Stomach smooth muscle (tissue), 2 donors: ENCODE measurements around the gene SMPDL3B.
A peak's percentile ranks its signal among the peaks of the same experiment; 100 is the strongest.

Experiments used
- H3K27ac ChIP-seq: one replicate; pipeline ENCODE4 v1.7.0; 2013; ENCODE audit warnings: mild to moderate bottlenecking, low read length, inconsistent platforms
- H3K27me3 ChIP-seq, 2 donors: one replicate each; pipeline ENCODE4 v1.7.0; 2013; ENCODE audit warnings: low read length in 2 of 2; ENCODE audit not compliant: insufficient read depth in 2 of 2, control insufficient read depth in 1 of 2
- H3K36me3 ChIP-seq, 2 donors: one replicate each; pipeline ENCODE4 v1.7.0; 2013; ENCODE audit warnings: low read length in 2 of 2; ENCODE audit not compliant: control insufficient read depth in 2 of 2, insufficient read depth in 2 of 2
- H3K4me1 ChIP-seq: one replicate; pipeline ENCODE4 v1.7.0; 2013; ENCODE audit warnings: low read length; ENCODE audit not compliant: control insufficient read depth, insufficient read depth
- H3K4me3 ChIP-seq, 2 donors: one replicate each; pipeline ENCODE4 v1.7.0; 2013; ENCODE audit warnings: low read length in 2 of 2
- H3K9ac ChIP-seq, 2 donors: one replicate each; pipeline ENCODE4 v1.7.0; 2013; ENCODE audit warnings: low read length in 2 of 2, mild to moderate bottlenecking in 1 of 2
- H3K9me3 ChIP-seq, 2 donors: one replicate each; pipeline ENCODE4 v1.7.0; 2013; ENCODE audit warnings: low read length in 2 of 2; ENCODE audit not compliant: control insufficient read depth in 2 of 2
- donor health status: healthy.
- donor health status: Pancreatic carcinoma.

Gene SMPDL3B

DNA sequence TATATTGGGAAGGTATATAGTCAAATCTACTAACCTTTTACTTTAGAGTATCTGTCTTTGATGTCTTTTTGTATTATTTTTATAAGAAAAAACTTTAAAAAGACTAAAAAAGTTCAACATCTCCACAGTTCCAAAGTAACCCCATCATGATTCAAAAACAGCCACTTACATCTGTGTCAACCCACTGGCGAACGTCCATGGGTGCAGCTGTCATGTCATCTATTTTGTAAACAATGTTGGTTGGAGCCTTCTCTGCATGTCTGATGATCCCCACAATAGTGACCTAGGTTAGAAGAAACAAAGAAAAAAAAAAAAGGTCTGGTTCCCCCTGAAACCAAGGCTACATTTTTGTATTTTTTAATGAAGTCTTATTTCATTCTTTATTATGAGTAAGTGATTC is 28.0 kb upstream of the SMPDL3B start:
- Histone ChIP-seq H3K9me3 (no peaks in the 10 kb centered on the region), H3K27ac (no peak overlapping the region), H3K4me1 (no peaks in the 10 kb centered on the region), H3K9ac (no peak overlapping the region), H3K4me3 (no peak overlapping the region), H3K36me3 (peaks cover 24 to 26% of the 10 kb centered on the region in 2 donors), H3K27me3 (no peaks in the 10 kb centered on the region)

DNA sequence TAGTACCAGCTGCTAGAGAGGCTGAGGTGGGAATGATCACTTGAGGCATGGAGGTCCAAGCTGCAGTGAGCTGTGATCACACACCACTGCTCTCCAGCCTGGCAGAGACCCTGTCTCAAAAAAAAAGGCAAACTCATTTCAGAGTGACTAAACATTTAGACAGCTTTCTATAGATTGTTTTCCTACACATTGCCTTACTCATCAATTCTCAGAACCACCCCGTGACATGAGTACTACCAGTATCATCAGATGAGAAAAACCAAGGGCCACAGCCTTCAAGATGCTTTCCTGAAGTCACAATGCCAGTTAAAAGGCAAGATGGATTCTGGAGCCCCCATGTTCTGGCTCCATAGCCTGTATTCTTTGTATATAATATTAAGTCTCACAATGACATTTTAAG is 22.4 kb upstream of the SMPDL3B start:
- Histone ChIP-seq H3K27me3 (no peaks in the 10 kb centered on the region), H3K4me1 (peaks cover 11% of the 10 kb centered on the region), H3K9ac (no peak overlapping the region), H3K9me3 (peaks cover 0 to 4% of the 10 kb centered on the region in 2 donors), H3K36me3 (peaks cover 7 to 12% of the 10 kb centered on the region in 2 donors), H3K4me3 (no peak overlapping the region), H3K27ac (no peak overlapping the region)

DNA sequence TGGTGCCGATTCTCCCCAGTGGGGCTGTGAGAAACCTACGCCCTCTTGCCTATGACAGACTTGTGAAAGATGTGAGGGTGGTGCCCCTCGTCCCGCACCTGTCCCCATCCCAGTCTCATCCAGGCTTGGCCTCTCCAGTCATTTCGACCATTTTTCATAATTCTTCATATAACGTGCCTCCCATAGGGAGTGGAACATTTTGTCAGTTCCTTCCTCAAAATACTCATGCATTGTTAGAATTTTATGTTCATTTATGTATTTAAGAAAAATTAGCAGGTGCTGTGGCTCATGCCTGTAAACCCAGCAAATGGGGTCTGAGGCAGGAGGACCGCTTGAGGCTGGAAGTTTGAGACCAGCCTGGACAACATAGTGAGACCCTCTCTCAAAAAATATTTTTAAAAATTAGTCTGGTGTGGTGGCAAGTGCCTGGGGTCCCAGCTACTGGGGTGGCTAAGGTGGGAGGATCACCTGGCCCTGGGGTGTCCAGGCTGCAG is 19.7 kb upstream of the SMPDL3B start:
- Histone ChIP-seq H3K27me3 (no peaks in the 10 kb centered on the region), H3K9ac (peak overlapping the region in 1 of 2 donors; percentile 51), H3K4me3 (peak overlapping the region; percentile 91 to 97), H3K27ac (peak overlapping the region; percentile 71), H3K36me3 (peaks cover 0 to 2% of the 10 kb centered on the region in 2 donors), H3K4me1 (peaks cover 11% of the 10 kb centered on the region), H3K9me3 (peaks cover 0 to 4% of the 10 kb centered on the region in 2 donors)

DNA sequence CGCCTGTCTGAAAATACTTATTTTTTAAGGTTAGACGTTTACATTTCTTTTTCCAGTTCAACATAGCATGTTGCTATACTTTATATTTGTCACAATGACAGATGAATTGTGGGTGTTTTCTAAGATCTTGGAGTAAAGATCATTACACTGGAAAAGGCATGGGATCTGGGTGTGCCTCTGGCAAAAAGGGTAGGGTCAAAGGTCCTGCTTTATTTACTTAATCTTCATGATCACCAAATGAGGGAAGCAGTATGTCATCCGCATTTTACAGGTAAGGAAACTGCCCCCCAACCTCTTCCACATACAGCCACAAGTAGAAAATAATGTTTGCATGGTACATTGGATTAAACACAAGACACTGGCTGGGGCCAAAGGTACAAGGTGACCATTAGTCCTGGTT is 12.5 kb upstream of the SMPDL3B start:
- Histone ChIP-seq H3K4me1 (no peaks in the 10 kb centered on the region), H3K9me3 (no peaks in the 10 kb centered on the region), H3K27ac (no peak overlapping the region), H3K27me3 (no peaks in the 10 kb centered on the region), H3K4me3 (no peak overlapping the region), H3K9ac (no peak overlapping the region), H3K36me3 (no peaks in the 10 kb centered on the region)

DNA sequence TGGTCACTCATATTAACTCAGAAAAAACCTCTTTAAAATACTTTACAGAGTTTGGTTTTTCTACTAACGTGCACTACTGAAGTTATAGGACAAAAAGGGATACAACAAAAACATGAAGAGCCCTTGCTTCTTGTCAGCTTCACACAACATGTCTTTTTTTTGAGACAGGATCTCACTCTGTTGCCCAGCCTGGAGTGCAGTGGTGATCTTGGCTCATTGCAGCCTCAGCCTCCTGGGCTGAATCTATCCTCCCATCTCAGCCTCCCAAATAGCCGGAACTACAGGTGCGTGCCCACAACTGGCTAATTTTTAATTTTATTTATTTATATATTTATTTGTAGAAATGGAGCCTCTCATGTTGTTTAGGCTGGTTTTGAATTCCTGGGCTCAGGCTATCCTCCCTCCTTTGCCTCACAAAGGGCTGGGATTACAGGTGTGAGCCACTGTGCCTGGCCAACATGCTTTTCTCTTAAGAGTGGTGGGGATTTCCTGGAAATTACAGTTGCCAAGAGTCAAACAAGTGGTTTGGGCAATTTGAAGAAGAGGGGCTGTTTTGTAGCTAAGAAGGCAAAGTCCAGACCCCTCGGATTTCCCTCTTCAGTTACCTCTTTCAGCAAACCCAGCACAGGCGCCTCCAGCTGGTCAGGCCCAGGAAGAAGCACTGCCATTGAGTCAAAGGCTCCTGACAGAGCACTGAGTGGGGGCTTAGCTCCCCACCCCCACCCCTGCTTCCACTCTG is 6.4 kb upstream of the SMPDL3B start:
- Histone ChIP-seq H3K4me1 (no peaks in the 10 kb centered on the region), H3K9ac (no peak overlapping the region), H3K36me3 (no peaks in the 10 kb centered on the region), H3K27ac (no peak overlapping the region), H3K4me3 (no peak overlapping the region), H3K9me3 (no peaks in the 10 kb centered on the region), H3K27me3 (peaks cover 0 to 3% of the 10 kb centered on the region in 2 donors)

DNA sequence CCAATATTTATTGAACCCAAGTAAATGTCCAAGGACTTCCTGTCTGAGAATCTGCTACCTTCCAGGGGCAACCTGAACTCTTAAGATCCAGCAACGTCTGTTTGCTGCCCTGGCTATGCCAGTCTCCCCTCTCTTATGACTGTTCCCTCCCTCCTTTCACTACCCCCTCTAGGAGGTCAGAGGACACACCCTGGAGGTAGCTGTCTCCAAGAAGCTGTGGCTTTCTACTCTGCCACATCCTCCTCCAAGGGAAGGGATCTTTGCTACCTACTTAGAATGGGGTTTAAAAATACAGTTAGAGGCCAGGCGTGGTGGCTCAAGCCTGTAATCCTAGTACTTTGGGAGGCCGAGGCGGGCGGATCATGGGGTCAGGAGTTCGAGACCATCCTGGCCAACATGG is 3.6 kb upstream of the SMPDL3B start:
- Histone ChIP-seq H3K27ac (no peak overlapping the region), H3K9ac (no peak overlapping the region), H3K36me3 (no peaks in the 10 kb centered on the region), H3K27me3 (peaks cover 6 to 17% of the 10 kb centered on the region in 2 donors), H3K9me3 (no peaks in the 10 kb centered on the region), H3K4me1 (peaks cover 3% of the 10 kb centered on the region), H3K4me3 (no peak overlapping the region)

DNA sequence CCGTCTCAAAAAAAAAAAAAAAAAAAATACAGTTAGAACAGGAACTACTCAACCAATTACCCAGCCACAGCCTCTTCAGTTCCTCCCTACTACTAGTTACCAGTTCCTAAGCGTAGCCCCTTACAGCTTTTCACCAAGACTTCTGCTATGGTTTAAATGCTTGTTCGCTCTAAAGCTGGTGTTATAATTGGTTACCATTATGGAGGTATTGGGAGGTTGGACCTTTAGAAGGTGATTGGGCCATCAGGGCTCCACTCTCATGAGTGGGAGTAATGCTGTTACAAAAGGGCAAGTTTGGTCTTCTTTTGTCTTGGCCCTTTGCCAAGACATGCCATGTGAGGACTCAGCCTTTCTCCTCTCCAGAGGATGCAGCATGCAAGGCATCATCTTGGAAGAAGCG is 3.0 kb upstream of the SMPDL3B start:
- H3K4me1 ChIP-seq, result peaks cover 3% of the 10 kb centered on the region
- H3K9ac ChIP-seq, result no peak overlapping the region
- H3K27me3 ChIP-seq, result peaks cover 6 to 18% of the 10 kb centered on the region in 2 donors
- no peaks in the 10 kb centered on the region for H3K36me3 ChIP-seq
- H3K4me3 ChIP-seq, result no peak overlapping the region
- no peak overlapping the region for H3K27ac ChIP-seq
- no peaks in the 10 kb centered on the region for H3K9me3 ChIP-seq

DNA sequence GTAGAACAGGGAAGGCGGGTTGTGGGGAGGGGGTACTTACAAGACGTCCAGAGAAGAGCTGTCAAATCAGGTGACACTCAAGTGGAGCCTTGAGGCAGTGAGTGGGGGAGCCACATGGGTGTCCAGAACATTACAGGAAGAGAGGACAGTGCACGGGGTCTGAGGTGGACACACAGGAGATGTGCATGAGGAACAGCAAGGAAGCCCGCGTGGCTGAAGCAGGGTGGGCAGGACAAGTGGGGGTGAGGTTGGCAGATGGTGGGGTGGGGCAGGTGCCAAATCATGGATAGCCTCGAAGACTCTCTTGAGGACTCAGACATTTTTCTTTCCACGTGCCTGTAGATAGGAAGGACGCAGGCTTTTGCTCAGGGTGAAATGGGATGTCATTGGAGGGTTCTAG is 921 bp downstream of the SMPDL3B start:
- no peak overlapping the region for H3K27ac ChIP-seq
- no peaks in the 10 kb centered on the region for H3K36me3 ChIP-seq
- H3K9ac ChIP-seq, result no peak overlapping the region
- peaks cover 3% of the 10 kb centered on the region for H3K4me1 ChIP-seq
- no peaks in the 10 kb centered on the region for H3K9me3 ChIP-seq
- peaks cover 6 to 22% of the 10 kb centered on the region in 2 donors for H3K27me3 ChIP-seq
- H3K4me3 ChIP-seq, result no peak overlapping the region

DNA sequence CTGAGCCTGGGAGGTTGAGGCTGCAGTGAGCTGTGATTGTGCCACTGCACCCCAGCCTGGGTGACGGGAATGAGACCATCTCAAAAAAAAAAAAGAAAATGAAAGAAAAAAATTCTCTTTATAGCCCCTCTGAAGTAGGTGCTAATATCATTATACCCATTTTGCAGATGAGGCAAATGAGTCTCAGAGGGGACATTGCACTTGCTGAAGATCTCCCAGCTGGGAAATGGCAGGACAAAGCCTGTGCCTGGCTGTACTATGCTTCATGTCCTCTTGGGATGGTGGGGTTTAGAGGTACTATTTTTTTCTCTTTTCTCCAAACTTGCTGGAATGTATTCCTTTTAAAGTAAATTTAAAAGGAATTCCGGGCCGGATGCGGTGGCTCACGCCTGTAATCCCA is 1.6 kb downstream of the SMPDL3B start:
- Histone ChIP-seq H3K36me3 (no peaks in the 10 kb centered on the region), H3K4me3 (no peak overlapping the region), H3K27ac (no peak overlapping the region), H3K4me1 (peaks cover 3% of the 10 kb centered on the region), H3K9me3 (no peaks in the 10 kb centered on the region), H3K27me3 (peaks cover 6 to 22% of the 10 kb centered on the region in 2 donors), H3K9ac (no peak overlapping the region)

DNA sequence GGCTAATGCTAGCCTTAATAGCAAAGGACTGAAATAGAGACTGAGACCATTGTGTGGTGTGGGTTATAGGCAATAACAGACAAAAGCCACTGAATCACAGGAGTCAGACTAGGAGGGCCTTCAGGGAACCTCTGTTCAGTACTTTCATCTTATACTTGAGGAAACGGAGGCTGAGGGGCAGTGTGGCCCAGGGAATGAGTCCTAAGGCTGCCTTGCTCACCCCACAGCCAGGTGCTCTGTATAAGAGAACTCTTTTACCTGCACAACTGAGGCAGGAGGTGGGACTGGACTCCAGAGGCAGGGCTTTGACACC is 2.7 kb downstream of the SMPDL3B start:
- Histone ChIP-seq H3K9me3 (no peaks in the 10 kb centered on the region), H3K4me3 (no peak overlapping the region), H3K4me1 (peaks cover 3% of the 10 kb centered on the region), H3K36me3 (no peaks in the 10 kb centered on the region), H3K27me3 (peaks cover 6 to 19% of the 10 kb centered on the region in 2 donors), H3K27ac (no peak overlapping the region), H3K9ac (no peak overlapping the region)

DNA sequence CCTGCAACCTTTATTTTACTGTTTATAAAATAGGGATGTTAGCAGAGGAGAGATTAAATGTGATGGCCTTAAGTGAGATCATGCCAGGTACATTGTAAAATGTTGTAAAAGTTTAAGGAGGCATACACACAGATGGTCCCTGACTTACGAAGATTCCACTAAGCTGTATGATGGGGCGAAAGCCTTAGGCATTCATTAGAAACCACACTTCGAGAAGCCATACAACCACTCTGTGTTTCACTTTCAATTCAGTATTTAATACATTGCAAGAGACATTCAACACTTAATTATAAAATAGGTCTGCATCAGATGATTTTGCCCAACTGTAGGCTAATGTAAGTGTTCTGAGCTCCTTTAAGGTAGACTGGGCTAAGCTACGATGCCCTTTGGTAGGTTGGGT is 3.7 kb downstream of the SMPDL3B start:
- Histone ChIP-seq H3K27me3 (peaks cover 6 to 19% of the 10 kb centered on the region in 2 donors), H3K36me3 (no peaks in the 10 kb centered on the region), H3K4me1 (peaks cover 3% of the 10 kb centered on the region), H3K27ac (no peak overlapping the region), H3K9ac (no peak overlapping the region), H3K4me3 (no peak overlapping the region), H3K9me3 (no peaks in the 10 kb centered on the region)
